HG03354 (cell line): ENCODE measurements around the gene ZNF273.
A peak's percentile ranks its signal among the peaks of the same experiment; 100 is the strongest.
"Not testable (repeated sequence)": the region's sequence is repeated elsewhere in the genome, so short reads cannot be mapped to it uniquely, and the experiment has no call there.

Source experiments
- ATAC-seq: cut with Tn5 transposase; IDR thresholded peaks from one replicate; pipeline ENCODE4 v1.9.1; 2021; ENCODE audit warnings: mild to moderate bottlenecking; ENCODE audit not compliant: unreplicated experiment, poor library complexity, severe bottlenecking

Gene ZNF273

DNA sequence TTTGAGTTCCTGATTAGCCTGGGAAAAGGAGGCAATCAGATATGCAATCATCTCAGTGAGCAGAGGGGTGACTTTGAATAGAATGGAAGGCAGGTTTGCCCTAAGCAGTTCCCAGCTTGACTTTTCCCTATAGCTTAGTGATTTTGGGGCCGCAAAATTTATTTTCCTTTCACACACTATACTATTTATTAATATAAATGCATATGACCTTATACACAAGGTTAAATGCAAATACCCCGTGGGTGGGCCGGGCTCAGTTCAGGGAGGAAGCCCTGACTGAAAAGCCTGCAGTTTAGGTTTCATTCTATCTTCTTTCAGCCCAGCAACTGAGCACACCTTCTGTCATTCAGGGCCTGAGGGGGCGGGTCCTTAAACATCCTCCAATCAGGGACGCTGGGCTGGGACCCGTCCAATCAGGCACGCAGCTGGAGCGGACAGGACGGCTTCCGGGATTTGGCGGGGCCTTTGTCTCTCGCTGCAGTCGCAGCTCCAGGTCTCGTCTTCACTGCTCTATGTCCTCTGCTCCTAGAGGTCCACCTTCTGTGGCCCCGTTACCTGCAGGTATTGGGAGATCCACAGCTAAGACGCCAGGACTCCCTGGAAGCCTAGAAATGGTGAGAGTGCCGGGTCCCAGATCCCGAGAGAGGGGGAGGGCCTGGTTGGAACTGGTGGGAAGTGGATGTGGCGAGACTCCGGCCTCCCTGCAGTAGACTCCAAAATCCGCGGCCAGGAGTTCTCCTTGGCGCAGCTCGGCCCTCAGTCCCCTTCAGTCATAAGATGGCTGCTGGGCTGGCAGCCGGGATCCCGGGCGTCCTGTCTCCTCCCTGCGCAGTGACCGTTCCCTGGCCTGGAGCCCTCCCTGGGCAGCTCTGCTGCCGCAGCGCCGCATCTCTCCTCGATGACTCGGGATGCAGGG, at the start of gene ZNF273:
Gene ZNF273 (plus strand): TSS at position 468 of the 916 bp plus-strand sequence. CDS start 45 bp downstream, at position 513.
- peak; percentile 99 for ATAC-seq

DNA sequence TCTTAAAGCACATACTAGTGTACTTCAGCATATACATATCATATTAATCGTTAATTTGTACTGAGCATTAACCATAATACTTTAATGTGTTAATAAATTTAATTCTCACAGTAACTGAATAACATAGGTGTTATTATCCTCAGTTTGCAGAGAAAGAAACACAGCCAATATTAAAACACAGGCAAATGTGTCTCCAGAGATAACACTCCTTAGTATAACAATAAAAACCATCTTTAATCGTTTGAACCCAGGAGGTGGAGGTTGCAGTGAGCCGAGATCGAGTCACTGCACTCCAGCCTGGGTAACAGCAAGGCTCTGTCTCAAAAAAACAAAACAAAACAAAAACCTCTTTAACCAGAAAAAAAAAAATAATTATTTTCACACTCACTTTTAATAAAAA, 49.4 kb upstream of the ZNF273 start:
- ATAC-seq = no peak

GRCh38 chr7:64854969-64855368, 48.1 kb upstream of the ZNF273 start:
- no peak for ATAC-seq

DNA sequence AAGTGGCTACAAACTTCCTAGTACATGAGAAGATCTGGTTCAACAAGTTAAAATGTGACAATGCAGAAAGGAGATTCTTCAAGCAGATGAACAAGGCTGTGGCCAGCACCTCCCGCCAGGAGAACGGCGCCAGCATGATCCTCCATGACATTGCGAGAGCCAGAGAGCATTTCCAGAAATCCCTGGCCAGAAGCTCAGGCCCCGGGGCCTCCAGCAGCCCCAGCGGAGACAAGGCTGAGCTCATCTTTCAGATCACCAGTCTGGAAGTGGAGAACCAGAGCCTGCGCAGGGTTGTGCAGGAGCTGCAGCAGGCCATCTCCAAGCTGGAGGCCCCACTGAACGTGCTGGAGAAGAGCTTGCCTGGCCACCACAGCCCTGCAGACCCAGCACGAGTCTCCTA, 40.1 kb upstream of the ZNF273 start:
- no peak for ATAC-seq

DNA sequence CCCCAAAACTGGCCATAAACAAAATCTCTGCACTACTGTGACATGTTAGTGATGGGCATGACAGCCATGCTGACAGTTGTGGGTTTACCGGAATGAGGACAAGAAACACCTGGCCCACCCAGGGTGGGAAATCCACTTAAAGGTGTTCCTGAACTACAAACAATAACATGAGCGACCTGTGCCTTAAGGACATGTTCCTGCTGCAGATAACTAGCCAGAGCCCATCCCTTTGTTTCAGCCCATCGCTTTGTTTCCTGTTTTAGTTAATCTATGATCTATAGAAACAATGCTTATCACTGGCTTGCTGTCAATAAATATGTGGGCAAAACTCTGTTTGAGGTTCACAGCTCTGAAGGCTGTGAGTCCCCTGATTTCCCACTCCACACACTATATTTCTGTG, 39.5 kb upstream of the ZNF273 start:
- ATAC-seq = not testable (repeated sequence)

DNA sequence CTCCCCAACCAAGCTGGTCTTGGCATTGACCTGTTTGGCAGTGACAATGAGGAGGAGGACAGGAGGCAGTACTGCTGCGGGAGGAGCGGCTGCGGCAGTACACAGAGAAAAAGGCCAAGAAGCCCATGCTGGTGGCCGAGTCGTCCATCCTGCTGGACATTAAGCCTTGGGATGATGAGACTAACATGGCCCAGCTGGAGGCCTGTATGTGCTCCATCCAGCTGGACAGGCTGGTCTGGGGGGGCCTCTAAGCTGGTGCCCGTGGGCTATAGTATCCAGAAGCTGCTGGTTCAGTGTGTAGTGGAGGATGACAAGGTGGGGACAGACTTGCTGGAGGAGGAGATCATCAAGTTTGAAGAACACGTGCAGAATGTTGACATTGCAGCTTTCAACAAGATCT, 39.1 kb upstream of the ZNF273 start:
- ATAC-seq = no peak

- ATAC-seq = no peak
Measured at GRCh38 chr7:64867863-64868440, 35.1 kb upstream of the ZNF273 start.

- ATAC-seq = no peak
Measured at GRCh38 chr7:64868499-64868898, 34.6 kb upstream of the ZNF273 start.

DNA sequence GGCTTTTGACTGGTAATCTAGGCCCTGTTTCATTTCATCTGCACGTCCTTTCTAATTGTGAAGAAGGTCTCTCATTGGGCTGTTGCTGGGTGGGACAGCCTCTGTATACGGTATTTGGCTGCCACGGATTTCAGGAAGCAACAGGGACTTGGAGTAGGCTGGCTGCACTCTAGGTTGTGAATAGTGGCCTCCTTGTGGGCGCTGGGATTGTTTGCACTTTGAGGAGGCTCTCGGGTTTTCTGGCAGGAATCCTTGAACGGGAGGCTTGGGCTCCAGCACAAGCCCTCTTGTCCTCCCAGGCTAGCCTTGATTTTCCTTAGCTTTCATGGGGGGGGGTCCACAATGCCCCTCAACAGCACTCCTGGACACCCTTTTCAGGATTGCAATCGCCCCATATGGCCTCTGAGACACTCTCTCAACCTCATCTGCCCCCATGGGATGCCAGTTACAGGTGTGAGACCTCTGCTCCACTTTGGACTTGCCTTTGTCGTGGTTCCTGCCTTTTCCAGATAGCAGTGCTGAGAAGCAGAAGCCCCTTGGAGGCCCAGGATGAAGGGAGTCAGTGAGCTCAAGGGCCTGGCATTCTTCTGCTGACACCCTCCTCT, 33.9 kb upstream of the ZNF273 start:
- ATAC-seq = no peak

DNA sequence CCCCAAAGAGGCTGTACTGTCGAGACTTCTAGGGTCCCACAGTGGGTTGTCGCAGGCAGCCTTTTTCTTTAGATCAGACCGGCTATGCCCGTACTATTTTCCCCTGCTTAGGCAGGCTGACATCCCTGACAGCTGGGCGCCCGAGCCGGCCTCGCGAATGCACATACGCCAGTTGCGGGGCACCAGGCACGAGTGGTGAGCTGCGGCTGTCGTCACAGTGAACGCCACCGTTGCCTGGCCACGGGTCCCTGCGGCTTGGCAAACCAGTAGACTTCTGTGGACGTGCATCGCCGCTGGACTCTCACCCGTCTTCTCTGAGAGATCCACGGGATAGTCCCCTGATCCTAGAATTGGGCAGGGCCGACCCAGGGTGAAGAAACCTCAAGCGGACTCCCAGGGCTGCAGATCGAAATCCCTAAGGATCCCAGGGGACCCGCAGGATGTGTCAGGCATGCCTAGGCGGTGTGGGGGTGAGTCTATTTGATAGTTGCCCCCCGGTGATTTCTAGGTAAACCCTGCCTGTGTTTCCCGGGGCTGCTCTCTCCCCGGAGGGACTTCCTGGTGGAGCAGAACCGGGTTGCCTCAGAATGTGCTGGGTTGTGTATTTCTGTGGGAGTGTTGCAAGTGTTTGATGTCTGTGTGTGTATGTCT, 33.0 kb upstream of the ZNF273 start:
- no peak for ATAC-seq

GRCh38 chr7:64870656-64871055, 32.4 kb upstream of the ZNF273 start:
- ATAC-seq = no peak

GRCh38 chr7:64871761-64872160, 31.3 kb upstream of the ZNF273 start:
- no peak for ATAC-seq

DNA sequence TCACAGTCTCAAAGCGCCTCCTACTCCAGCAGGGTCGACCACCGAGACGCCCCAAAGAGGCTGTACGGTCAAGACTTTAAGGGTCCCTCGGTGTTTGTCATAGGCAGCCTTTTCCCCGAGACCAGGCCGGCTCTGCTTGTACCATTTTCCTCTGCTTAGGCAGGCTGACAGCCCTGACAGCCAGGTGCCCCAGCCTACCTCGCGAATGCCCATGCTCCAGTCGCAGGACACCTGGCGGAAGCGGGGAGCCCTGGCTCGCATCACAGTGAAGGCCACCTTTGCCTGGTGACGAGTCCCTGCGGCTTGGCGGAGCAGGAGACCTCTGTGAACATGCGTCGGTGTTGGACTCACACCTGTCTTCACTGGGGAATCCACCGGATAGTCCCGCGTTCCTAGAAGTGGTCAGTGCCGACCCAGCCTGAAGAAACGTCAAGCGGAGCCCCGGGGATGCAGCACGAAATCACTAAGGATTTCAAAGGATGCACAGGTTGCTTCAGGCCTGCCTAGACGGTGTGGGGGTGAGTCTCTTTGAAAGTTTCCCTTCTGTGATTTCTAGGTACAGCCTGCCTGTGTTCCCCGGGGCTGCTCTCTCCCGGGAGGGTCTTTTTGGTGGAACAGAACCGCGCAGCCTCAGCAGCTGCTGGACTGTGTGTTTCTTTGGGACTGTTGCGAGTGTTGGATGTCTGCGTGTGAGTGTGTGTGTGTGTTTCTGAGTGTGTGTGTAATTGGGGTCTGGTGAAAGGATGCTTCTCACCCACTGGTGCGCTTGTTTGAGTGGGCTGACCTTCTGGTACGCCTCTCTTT, 30.5 kb upstream of the ZNF273 start:
- no peak for ATAC-seq

DNA sequence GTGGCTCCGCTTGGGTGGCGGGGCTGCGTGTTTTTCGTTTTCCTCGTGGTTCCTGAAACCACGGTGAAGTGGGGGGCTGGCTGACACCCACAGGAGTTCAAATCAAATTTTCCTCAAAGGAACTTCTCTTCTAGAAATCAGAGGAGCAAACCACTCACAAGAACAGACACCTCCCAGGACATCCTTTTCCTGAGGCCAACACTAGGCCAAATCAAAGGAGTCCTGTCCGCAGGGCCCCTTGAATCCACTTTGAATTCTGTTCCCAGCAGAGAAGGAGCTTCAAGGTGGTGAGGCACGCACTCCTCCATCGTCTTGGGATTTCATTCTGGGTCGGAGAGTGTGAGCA, 29.9 kb upstream of the ZNF273 start:
- no peak for ATAC-seq

- ATAC-seq = no peak
Measured at GRCh38 chr7:64873517-64873916, 29.6 kb upstream of the ZNF273 start.

DNA sequence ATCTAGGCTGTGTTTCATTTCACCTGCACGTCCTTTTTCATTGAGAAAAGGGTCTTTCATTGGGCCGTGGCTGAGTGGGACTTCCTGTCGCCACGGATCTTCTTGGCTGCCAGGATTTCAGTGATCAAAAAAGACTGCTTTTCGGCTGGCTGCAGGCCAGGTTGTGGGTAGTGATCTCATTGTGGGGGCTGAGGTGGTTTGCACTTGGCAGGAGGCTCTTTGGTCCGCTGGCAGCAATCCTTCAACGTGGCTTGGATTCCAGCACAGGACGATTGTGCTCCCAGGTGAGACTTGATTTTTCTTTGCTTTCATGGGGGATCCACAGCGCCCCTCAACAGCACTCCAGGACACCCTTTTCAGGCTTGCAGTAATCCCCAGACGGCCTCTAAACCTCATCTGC, 29.0 kb upstream of the ZNF273 start:
- no peak for ATAC-seq

DNA sequence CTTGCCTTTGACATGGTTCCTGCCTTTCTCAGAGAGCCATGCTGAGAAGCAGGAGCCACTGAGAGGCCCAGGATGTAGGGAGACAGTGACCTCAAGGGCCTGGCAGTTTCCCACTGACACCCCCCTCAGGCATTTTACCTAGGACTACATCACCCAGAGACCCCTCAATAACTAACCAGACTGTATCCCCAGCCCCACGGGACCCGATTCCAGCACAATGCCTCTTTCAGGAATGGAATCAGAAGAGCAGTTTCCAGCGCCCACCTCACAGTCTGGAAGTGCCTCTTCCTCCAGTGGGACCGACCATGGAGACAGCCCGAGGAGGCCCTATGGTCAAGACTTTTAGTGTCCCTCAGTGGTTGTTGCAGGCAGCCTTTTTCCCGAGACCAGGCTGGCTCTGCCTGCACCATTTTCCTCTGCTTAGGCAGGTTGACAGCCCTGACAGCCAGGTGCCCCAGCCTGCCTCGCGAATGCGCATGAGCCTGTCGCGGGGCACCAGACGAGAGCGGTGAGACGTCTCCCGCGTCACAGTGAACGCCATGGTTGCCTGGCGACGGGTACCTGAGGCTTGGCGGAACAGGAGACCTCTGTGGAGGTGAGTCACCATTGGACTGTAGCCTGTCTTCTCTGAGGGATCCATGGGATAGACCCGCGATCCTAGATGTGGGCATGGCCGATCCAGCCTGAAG, 28.4 kb upstream of the ZNF273 start:
- ATAC-seq = no peak

DNA sequence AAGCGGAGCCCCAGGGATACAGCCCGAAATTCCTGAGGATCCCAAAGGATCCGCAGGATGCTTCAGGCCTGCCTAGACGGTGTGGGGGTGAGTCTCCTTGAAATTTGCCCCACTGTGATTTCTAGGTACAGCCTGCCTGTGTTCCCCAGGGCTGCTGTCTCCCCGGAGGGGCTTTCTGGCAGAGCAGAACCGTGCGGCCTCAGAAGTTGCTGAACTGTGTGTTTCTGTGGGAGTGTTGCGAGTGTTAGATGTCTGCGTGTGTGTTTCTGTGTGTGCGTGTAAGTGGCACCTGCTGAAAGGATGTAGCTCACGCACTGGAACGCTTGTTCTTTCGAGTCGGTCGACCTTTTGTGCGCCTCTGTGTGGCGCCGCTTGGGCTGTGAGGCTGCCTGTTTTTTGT, 27.8 kb upstream of the ZNF273 start:
- ATAC-seq = no peak
